Renal cortex interstitium (tissue), 11 donors: ENCODE measurements around the gene RNF212B. TPM values are rescaled to one million over a fixed set of nuclear protein-coding genes. Genes with fewer than 3 reads are reported as not detected.
A peak's percentile ranks its signal among the peaks of the same experiment; 100 is the strongest.
"Not testable (repeated sequence)": the region's sequence is repeated elsewhere in the genome, so short reads cannot be mapped to it uniquely, and the experiment has no call there.

Experiments
- DNase-seq, 11 donors: peaks; one replicate each; pipeline ENCODE4 v3.0.0-alpha.2; 2013; ENCODE audit warnings: low read depth in 9 of 11, low spot score in 4 of 11; ENCODE audit errors: extremely low read depth in 1 of 11
- polyA plus RNA-seq, 3 donors: library from polyadenylated mRNA; unstranded; fragments of 120-200 nt; gene quantifications; one replicate each; pipeline ENCODE4 v1.2.1, GENCODE V29; 2013; ENCODE audit not compliant: insufficient read length in 3 of 3

The RNF212B gene
- polyA plus RNA-seq, 3 donors: 1.0 to 1.8 (median 1.1) TPM

DNA sequence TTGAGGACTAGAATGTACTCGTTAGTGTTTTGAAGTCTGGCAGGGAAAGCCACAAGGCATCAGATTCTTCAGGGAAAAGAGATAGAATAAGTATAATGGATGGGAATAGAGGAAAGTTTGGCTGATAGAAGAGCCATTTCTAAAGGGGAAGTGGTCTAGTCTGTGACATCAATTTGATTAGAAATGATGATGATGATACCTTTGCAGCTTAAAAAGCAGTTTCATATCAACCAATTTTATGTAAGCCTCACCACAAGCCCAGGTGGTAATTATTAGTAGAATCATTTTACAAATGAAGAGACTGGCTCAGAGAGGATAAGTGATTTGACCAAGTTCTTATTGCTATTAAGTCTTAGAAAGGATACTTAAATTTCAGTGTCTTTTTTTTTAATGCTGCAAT is 2.9 kb downstream of the RNF212B start:
- DNase-seq: no peak

GRCh38 chr14:23241061-23241715 is 3.5 kb downstream of the RNF212B start:
- DNase-seq: not testable (repeated sequence)

- DNase-seq: no peak
Observed at GRCh38 chr14:23242076-23242475, 4.3 kb downstream of the RNF212B start.

GRCh38 chr14:23243066-23243465 is 5.3 kb downstream of the RNF212B start:
- no peak for DNase-seq

DNA sequence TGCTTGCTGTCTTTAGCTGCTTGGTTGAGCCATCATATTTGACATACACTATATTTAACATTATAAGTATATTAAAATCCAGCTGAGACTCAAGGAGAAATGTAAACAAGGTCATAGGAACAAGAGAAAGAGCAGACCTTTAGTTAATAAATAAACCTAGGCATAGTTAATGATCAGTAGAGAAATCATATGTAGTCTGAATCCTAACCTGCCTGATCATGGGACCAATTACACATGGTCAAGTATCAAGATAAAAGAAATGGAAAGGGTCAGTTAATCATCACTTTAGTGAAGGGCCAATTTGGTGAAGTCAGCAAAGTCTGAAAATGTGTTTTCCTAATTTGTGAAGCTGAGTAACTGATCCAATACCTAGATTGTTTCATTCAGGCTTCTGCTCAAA is 7.5 kb downstream of the RNF212B start:
- peak in 3 of 11 donors; percentile 7 to 56 (median 18) for DNase-seq

- no peak for DNase-seq
Observed at GRCh38 chr14:23248601-23249000, 10.9 kb downstream of the RNF212B start.

GRCh38 chr14:23249824-23250223 is 12.1 kb downstream of the RNF212B start:
- DNase-seq: no peak

DNA sequence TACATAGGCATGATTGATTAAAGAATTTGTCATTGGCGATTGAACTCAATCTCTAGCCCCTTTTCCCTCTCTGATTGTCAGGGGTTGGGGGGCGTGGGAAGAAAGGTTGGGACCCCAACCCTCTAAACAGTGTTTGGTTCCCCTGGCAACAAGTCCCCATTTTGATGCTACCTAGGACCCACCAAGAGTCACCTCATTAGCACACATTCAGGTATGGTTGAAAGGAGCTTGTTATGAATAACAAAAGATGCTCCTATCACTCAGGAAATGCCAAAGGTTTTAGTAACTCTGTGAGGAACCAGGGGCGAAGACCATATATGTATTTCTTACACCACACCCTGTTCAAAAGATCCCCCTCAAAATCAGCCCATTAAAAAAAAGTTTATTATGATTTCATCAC is 14.3 kb downstream of the RNF212B start:
- DNase-seq: no peak

DNA sequence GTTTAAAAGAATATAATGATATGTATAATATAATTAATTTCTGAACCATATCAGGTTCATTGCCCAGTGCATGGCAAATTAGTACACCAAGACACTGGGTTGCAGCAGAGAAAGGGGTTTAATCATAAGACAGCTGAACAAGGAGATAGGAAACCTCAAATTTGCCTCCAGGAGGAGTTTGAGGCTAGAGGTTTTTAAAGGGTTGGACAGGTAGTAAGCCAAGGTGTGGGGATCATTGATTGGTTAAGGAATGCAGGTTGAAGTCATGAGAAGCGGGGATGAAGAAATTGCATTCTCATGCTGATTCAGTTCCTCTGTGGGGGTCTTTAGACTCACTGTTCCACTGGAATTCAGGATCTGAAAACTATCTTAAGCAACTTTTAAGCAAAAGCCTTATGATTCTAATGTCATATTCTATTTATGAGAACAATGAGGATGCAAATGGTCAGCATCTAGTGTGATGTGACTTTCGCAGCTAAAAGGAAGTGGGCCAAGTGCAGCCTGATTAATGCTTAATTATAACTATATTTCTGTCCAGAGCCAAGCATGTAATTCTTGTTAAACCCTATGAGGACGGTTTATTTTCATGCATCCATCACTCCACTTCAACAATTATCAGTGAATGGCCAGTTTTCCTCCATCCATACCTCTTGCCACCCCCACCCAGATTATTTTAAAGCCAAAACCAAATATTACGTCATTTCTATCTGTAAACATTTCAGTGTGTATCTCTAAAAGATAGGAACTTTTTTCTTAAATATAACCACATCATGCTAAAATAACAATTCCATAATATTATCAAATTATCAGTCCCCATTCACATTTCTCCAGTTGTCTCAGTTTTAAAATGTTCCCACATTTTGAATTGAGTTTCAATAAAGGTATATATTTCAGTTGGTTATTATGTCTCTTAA is 14.9 kb downstream of the RNF212B start:
- DNase-seq: no peak

- DNase-seq: no peak
Observed at GRCh38 chr14:23258256-23258655, 20.5 kb downstream of the RNF212B start.

DNA sequence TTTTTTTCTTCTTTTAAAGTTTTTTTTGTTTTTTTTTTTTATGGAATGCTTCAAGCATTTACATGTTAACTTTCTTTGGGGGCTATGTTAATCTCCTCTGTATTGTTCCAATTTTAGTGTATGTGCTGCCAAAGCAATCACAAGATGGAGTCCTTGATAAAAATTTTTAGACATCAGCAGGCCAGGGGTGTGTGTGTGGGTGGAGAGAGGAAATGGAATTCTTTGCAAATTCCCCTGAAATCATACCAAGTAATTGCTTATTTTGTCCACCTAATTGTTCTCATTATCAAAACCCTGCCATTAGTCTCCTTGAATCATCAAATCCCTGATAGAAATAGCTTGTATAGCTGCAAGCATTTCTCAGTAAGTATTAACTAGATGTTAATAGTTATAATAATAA is 21.7 kb downstream of the RNF212B start:
- no peak for DNase-seq

DNA sequence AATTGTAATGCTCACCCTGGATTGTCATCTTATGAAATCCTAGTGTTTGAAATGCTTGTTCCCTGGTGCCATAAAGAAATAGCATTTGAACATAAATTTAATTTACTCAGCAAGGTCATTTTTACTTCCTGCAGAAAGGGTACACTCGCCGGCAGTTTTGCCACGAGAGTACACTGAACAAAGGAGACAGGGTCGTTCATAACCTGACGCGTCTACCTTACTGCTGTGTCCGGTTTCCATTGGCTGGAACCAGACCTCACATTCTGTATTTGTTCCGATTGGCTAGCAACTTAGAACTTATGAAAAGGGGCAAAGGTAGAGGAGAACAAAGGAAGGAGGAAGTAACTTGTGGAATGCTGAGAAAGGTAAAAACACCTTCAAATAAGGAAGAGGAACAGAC is 23.1 kb downstream of the RNF212B start:
- DNase-seq: not testable (repeated sequence)

- DNase-seq: no peak
Observed at GRCh38 chr14:23269193-23269592, 31.5 kb downstream of the RNF212B start.

DNA sequence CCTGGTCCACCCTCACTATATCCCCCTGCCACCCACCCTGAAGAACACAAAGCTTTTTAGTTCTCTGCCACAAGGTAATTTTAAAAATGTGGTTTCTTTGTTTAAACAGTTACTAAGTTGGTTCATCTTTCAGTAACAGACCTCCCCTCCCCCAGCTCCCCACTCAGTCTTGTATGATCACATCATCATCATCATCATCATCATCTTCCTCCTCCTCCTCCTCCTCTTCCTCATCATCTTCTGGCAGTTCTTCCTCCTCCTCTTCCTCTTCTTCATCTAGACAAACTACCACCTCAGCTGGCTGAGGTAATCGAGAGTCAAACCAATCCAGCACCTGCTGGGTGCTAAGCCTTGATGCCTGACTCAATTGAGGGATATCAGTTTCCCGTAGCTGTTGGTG is 37.7 kb downstream of the RNF212B start:
- no peak for DNase-seq

GRCh38 chr14:23277189-23277588 is 39.5 kb downstream of the RNF212B start:
- no peak for DNase-seq

DNA sequence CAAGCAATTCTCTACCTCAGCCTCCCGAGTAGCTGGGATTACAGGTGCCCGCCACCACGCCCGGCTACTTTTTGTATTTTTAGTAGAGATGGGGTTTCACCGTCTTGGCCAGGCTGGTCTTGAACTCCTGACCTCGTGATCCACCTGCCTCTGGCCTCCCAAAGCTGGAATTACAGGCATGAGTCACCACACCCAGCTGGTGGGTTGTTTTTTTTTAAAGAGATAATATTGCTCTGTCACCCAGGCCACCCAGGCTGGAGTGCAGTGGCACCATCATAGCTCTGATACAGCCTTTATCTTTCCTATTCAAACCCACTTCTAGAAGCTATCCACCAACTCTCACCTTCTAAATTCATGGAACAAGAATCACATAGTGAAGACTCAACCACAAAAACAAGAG is 40.2 kb downstream of the RNF212B start:
- DNase-seq: not testable (repeated sequence)

DNA sequence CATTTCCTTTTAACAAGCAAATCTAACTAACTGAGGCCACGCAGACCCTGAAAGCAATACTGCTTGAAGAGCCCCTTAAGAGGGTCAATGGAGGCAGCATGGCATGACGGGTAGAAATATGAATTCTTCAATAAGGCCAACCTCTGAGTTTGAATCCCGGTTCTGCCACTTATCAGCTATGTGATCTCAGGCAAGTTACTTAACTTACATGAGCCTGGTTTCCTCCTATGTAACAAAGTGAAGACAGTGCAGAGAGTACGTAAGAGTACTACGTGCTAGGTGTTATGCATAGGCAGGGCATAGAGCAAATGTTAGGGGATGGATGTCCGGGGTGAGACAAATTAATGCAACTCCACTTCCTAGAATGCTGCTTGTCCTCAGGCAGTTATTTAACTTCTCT is 43.5 kb downstream of the RNF212B start:
- DNase-seq: no peak

DNA sequence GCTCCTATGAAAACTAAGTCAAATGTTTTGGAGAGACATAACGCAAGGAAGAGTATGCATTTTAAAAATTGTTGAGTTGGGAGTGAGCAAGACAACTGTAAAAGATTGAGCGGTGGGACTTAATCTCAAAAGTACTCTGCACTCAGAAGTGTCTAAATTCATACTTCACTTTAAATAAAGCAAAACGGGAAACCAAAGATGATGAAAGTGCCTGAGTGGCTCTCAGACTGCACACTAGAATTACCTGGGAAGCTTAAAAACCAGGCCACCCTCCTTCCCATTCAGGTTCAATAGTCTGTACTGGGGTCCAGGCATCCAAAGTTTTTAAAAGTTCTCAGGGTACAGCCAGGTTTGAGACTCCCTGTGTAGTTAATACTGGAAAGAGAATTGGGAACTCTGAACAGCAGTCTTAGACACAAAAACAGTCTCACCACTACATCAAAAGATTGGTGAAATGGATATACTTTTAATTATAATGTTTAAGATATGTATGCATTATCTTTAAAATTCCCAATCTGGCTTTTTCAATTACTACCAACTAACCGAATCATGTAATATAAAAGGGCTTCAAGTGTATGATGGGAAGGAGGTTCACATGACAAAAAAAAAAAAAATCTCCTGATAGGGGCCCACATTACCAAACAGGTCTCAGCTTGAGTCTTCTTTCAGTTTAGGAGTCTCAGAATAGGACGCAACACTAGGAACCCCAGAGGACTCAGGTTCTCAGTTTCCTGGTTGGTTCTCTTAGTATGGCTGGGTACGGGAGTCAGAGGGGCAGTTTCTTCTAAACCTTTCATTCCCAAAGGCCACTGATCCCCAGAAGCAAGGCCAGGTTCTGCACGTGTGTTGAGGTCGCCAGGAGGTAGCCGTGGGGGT is 47.2 kb downstream of the RNF212B start:
- DNase-seq: no peak

DNA sequence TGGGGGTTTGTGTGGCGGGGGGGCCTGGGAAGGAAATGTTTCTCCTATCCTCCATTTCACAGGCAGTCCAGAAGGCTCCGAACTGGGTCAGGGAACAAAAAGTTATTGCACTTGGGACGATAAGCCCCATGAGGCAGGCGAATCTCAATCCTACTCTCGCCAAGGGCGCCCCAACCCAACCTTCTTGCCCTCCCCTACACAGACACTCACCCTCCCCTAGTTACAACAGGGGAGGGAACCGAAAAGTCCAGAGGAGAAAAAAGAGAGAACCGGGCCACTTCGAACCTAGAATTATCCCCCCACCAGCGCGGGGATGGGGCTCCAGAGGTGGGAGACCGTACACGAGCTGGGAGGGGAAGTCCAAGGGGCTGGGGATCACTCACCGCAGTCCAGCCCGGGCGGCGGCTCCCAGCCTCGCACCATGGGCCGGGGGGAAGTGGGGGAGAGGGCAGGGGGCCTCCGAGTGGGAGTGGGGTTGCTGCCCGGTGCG is 47.8 kb downstream of the RNF212B start:
- no peak for DNase-seq
